Mucosa of gallbladder (tissue), 1 donor: ENCODE measurements around the gene SLC9A7. TPM values are rescaled to one million over a fixed set of nuclear protein-coding genes. Genes with fewer than 3 reads are reported as not detected.
"Not testable (repeated sequence)": the region's sequence is repeated elsewhere in the genome, so short reads cannot be mapped to it uniquely, and the experiment has no call there.

ENCODE experiments used
- DNase-seq: peaks from one replicate; pipeline ENCODE4 v3.0.0-alpha.2; 2020; ENCODE audit warnings: low spot score
- total RNA-seq: library from RNA; stranded (reverse); gene quantifications from one replicate; pipeline ENCODE4 v1.2.1, GENCODE V29; 2021
- donor health status: DM: no; HTN: no; CAD: no.

SLC9A7 gene
- total RNA-seq, result 6.2 TPM

- peak; percentile 76 for DNase-seq
Observed at GRCh38 chrX:46758956-46759644, at the start of gene SLC9A7. Gene SLC9A7 (minus strand): TSS chrX:46759118. CDS start chrX:46759029, 89 bp downstream.

- no peak for DNase-seq
Observed at GRCh38 chrX:46805270-46805669, 46.4 kb upstream of the SLC9A7 start.

GRCh38 chrX:46803140-46803539, 44.2 kb upstream of the SLC9A7 start:
- DNase-seq, result no peak

GRCh38 chrX:46796574-46797191, 37.8 kb upstream of the SLC9A7 start:
- DNase-seq, result peak; percentile 80

- DNase-seq, result no peak
Observed at GRCh38 chrX:46793386-46794143, 34.6 kb upstream of the SLC9A7 start.

GRCh38 chrX:46792810-46793188, 33.9 kb upstream of the SLC9A7 start:
- DNase-seq, result no peak

GRCh38 chrX:46791927-46792809, 33.2 kb upstream of the SLC9A7 start:
- no peak for DNase-seq

GRCh38 chrX:46788902-46789301, 30.0 kb upstream of the SLC9A7 start:
- no peak for DNase-seq

- not testable (repeated sequence) for DNase-seq
Observed at GRCh38 chrX:46784437-46784836, 25.5 kb upstream of the SLC9A7 start.

GRCh38 chrX:46782034-46782433, 23.1 kb upstream of the SLC9A7 start:
- DNase-seq, result no peak

- DNase-seq, result no peak
Observed at GRCh38 chrX:46777971-46778810, 19.3 kb upstream of the SLC9A7 start.

- no peak for DNase-seq
Observed at GRCh38 chrX:46770817-46771163, 11.9 kb upstream of the SLC9A7 start.

GRCh38 chrX:46770000-46770816, 11.3 kb upstream of the SLC9A7 start:
- DNase-seq, result no peak

GRCh38 chrX:46762963-46763362, 4.0 kb upstream of the SLC9A7 start:
- DNase-seq, result no peak

GRCh38 chrX:46759645-46759974, 692 bp upstream of the SLC9A7 start:
- DNase-seq, result no peak

GRCh38 chrX:46758163-46758955, 559 bp downstream of the SLC9A7 start:
- DNase-seq, result no peak

GRCh38 chrX:46757593-46757992, 1.3 kb downstream of the SLC9A7 start:
- no peak for DNase-seq

- no peak for DNase-seq
Observed at GRCh38 chrX:46757052-46757451, 1.9 kb downstream of the SLC9A7 start.

GRCh38 chrX:46755671-46756070, 3.2 kb downstream of the SLC9A7 start:
- no peak for DNase-seq
